Measurements from ENCODE around the gene ATP2A3.

The ATP2A3 gene

GRCh38 chr17:3885970-3886369 lies 78.3 kb downstream of the ATP2A3 start:
- Mint-ChIP-seq H3K36me3 (ENCODE audit: insufficient read depth) (no peaks in the 10 kb centered on the region), H3K27ac (peak overlapping the region in 1 of 2 donors; percentile 85), H3K9me3 (no peaks in the 10 kb centered on the region), H3K27me3 (no peaks in the 10 kb centered on the region), H3K4me3 (peak overlapping the region in 1 of 2 donors; percentile 82), H3K4me1 (ENCODE audit: low read depth in 2 of 2) (peaks cover 12 to 24% of the 10 kb centered on the region in 2 donors)
- no peak for ATAC-seq (replicated peaks)
- no peak for DNase-seq

- Mint-ChIP-seq H3K27ac (peak overlapping the region in 1 of 2 donors; percentile 67), H3K4me1 (ENCODE audit: low read depth in 2 of 2) (peaks cover 12 to 20% of the 10 kb centered on the region in 2 donors), H3K9me3 (no peaks in the 10 kb centered on the region), H3K4me3 (no peak overlapping the region), H3K36me3 (ENCODE audit: insufficient read depth) (no peaks in the 10 kb centered on the region), H3K27me3 (no peaks in the 10 kb centered on the region)
- ATAC-seq (replicated peaks) (no peak), DNase-seq (no peak)
Observed at GRCh38 chr17:3885271-3885670, 79.0 kb downstream of the ATP2A3 start.

GRCh38 chr17:3884188-3884587 lies 80.0 kb downstream of the ATP2A3 start:
- peaks cover 3% of the 10 kb centered on the region for H3K36me3 Mint-ChIP-seq (ENCODE audit: insufficient read depth)
- no peak overlapping the region for H3K4me3 Mint-ChIP-seq
- H3K4me1 Mint-ChIP-seq (ENCODE audit: low read depth in 2 of 2): peaks cover 12 to 21% of the 10 kb centered on the region in 2 donors
- no peak overlapping the region for H3K27ac Mint-ChIP-seq
- no peak for ATAC-seq (replicated peaks)
- H3K9me3 Mint-ChIP-seq: no peaks in the 10 kb centered on the region
- H3K27me3 Mint-ChIP-seq: no peaks in the 10 kb centered on the region
- no peak for DNase-seq

- peaks cover 3% of the 10 kb centered on the region for H3K36me3 Mint-ChIP-seq (ENCODE audit: insufficient read depth)
- H3K27me3 Mint-ChIP-seq: no peaks in the 10 kb centered on the region
- DNase-seq: no peak
- H3K9me3 Mint-ChIP-seq: no peaks in the 10 kb centered on the region
- no peak overlapping the region for H3K27ac Mint-ChIP-seq
- H3K4me3 Mint-ChIP-seq: no peak overlapping the region
- peaks cover 8 to 16% of the 10 kb centered on the region in 2 donors for H3K4me1 Mint-ChIP-seq (ENCODE audit: low read depth in 2 of 2)
- no peak for ATAC-seq (replicated peaks)
Observed at GRCh38 chr17:3882276-3882675, 82.0 kb downstream of the ATP2A3 start.

- Mint-ChIP-seq H3K9me3 (no peaks in the 10 kb centered on the region), H3K4me1 (ENCODE audit: low read depth in 2 of 2) (peaks cover 0 to 3% of the 10 kb centered on the region in 2 donors), H3K4me3 (no peak overlapping the region), H3K27me3 (no peaks in the 10 kb centered on the region), H3K36me3 (ENCODE audit: insufficient read depth) (peaks cover 3% of the 10 kb centered on the region), H3K27ac (no peak overlapping the region)
- ATAC-seq (replicated peaks) (no peak), DNase-seq (no peak)
Observed at GRCh38 chr17:3880983-3881382, 83.3 kb downstream of the ATP2A3 start.

- Mint-ChIP-seq H3K4me1 (ENCODE audit: low read depth in 2 of 2) (peaks cover 0 to 2% of the 10 kb centered on the region in 2 donors), H3K27me3 (no peaks in the 10 kb centered on the region), H3K36me3 (ENCODE audit: insufficient read depth) (peaks cover 3% of the 10 kb centered on the region), H3K9me3 (no peaks in the 10 kb centered on the region), H3K4me3 (no peak overlapping the region), H3K27ac (peak overlapping the region; percentile 51 to 63)
- DNase-seq (no peak), ATAC-seq (replicated peaks) (no peak)
Observed at GRCh38 chr17:3879591-3880417, 84.4 kb downstream of the ATP2A3 start.

- DNase-seq (no peak), ATAC-seq (replicated peaks) (no peak)
- H3K9me3 Mint-ChIP-seq: no peaks in the 10 kb centered on the region
- peaks cover 0 to 2% of the 10 kb centered on the region in 2 donors for H3K4me1 Mint-ChIP-seq (ENCODE audit: low read depth in 2 of 2)
- peaks cover 3% of the 10 kb centered on the region for H3K36me3 Mint-ChIP-seq (ENCODE audit: insufficient read depth)
- H3K27me3 Mint-ChIP-seq: no peaks in the 10 kb centered on the region
- H3K4me3 Mint-ChIP-seq: no peak overlapping the region
- H3K27ac Mint-ChIP-seq: peak overlapping the region; percentile 51 to 63
Observed at GRCh38 chr17:3879186-3879585, 85.1 kb downstream of the ATP2A3 start.

- H3K9me3 Mint-ChIP-seq: no peaks in the 10 kb centered on the region
- H3K27ac Mint-ChIP-seq: no peak overlapping the region
- peaks cover 0 to 2% of the 10 kb centered on the region in 2 donors for H3K4me1 Mint-ChIP-seq (ENCODE audit: low read depth in 2 of 2)
- DNase-seq (no peak), ATAC-seq (replicated peaks) (no peak)
- no peaks in the 10 kb centered on the region for H3K27me3 Mint-ChIP-seq
- peaks cover 5% of the 10 kb centered on the region for H3K36me3 Mint-ChIP-seq (ENCODE audit: insufficient read depth)
- no peak overlapping the region for H3K4me3 Mint-ChIP-seq
Observed at GRCh38 chr17:3877220-3877619, 87.0 kb downstream of the ATP2A3 start.

- Mint-ChIP-seq H3K9me3 (no peaks in the 10 kb centered on the region), H3K27ac (peak overlapping the region in 1 of 2 donors; percentile 62), H3K4me3 (no peak overlapping the region), H3K36me3 (ENCODE audit: insufficient read depth) (peaks cover 8% of the 10 kb centered on the region), H3K27me3 (no peaks in the 10 kb centered on the region), H3K4me1 (ENCODE audit: low read depth in 2 of 2) (peaks cover 6 to 7% of the 10 kb centered on the region in 2 donors)
- no peak for ATAC-seq (replicated peaks)
- DNase-seq: no peak
Observed at GRCh38 chr17:3875317-3875716, 88.9 kb downstream of the ATP2A3 start.
